Subcutaneous adipose tissue (tissue), 4 donors: ENCODE data around the gene MRPS9. TPM values are rescaled to one million over a fixed set of nuclear protein-coding genes. Genes with fewer than 3 reads are reported as not detected.

Experiments
- total RNA-seq, 4 donors: library from RNA; depleted of rRNA; stranded (reverse); fragments of >200 nt; gene quantifications; one replicate each; pipeline ENCODE4 v1.1.0, GENCODE V29; 2016
- TF ChIP-seq, protein P1 (sequence below): fragments of 450-650 bp; IDR thresholded peaks from one replicate; pipeline ENCODE4 v1.5.1; 2016; ENCODE audit warnings: low read depth, mild to moderate bottlenecking, control low read depth, antibody characterized with exemption, moderate library complexity

The MRPS9 gene
- total RNA-seq, 4 donors from 2014 or later, result 11.0 to 21.1 (median 14.3) TPM

DNA sequence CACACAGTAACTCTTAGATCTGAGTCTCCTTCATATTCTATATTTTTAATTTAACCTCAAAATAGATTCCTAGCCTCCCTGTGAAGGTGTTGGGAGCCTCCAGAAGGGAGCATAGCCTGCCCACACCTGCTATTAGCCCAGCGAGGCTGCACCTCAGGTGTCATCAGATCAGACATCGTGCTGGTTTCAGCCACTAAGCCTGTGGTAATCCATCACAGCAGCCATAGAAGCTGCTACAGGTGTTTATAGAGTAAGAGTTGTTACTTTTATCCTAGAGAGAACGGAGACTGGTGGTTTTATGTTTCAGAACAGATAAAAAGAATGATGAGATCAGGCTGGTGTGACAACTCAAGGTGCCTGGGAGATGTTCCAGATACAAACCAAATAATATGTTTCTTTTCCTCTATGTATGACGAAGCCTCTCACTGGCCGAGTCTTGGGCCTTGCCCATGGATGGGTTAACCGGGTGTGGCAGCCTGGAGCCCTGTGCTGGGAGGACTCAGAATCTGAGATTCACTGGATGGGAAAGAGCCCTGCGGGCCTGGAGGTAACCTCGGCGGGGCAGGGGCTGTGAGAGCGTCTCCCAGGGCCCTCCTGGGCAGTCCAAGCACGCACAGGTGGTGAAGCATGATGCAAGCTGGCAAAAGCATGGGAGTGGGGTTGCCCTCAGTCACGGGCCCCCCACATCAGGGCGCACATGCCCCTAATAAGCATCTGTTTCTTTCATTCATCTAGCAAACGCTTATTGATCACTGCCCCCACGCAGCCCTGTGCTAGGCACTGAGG is 73.7 kb downstream of the MRPS9 start:
- TF ChIP-seq, protein P1, sequence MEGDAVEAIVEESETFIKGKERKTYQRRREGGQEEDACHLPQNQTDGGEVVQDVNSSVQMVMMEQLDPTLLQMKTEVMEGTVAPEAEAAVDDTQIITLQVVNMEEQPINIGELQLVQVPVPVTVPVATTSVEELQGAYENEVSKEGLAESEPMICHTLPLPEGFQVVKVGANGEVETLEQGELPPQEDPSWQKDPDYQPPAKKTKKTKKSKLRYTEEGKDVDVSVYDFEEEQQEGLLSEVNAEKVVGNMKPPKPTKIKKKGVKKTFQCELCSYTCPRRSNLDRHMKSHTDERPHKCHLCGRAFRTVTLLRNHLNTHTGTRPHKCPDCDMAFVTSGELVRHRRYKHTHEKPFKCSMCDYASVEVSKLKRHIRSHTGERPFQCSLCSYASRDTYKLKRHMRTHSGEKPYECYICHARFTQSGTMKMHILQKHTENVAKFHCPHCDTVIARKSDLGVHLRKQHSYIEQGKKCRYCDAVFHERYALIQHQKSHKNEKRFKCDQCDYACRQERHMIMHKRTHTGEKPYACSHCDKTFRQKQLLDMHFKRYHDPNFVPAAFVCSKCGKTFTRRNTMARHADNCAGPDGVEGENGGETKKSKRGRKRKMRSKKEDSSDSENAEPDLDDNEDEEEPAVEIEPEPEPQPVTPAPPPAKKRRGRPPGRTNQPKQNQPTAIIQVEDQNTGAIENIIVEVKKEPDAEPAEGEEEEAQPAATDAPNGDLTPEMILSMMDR, result no peak

DNA sequence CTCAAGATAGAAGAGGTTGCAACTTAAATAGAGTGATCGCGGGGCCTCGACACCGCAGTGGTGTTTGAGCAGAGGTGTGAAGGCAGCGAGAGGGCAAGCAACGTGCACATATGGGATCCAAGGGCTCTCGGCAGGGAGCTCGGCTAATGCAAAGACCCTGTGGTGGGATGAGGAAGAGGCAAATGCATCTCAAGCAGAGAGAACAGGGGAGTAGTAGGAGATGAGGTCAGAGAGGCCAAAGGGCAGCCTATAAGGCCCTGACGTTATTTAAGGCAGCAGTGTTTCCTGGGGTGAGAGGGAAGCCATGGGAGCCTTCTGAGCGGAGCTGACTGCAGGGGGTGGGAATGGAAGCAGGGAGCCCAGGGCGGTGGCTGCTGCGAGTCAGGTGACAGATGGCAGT is 74.5 kb downstream of the MRPS9 start:
- TF ChIP-seq, protein P1, result no peak

DNA sequence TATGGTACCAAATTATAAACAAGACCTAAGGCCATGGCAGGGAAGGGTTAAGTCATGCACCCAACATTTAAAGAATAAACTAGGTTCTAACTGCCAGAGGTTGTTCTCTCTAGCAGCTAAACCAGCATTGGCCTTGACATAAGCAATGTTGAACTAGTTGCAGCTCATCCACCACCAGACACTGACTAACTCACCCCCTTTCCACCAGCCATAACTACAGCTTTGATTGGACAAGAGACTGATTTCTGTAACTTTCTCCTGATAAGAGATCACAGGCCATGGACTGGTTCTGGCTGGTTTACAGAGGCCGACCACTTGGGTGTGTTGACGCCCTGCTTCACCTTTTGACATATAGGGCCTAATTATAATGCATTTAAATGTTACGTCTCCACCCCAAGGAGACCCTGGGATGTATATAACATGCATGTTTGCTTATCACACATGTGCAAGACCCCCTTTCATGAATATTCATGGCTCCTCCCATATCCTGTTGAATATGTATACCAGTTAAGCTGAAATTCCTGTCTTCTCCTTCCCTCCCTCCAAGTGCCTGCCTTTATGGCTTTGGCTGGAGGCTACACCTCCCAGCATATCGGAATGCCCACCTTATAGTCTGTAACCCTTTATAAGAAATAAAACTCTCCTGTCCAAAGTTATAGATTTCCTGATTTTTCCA is 75.9 kb downstream of the MRPS9 start:
- TF ChIP-seq, protein P1, result no peak

DNA sequence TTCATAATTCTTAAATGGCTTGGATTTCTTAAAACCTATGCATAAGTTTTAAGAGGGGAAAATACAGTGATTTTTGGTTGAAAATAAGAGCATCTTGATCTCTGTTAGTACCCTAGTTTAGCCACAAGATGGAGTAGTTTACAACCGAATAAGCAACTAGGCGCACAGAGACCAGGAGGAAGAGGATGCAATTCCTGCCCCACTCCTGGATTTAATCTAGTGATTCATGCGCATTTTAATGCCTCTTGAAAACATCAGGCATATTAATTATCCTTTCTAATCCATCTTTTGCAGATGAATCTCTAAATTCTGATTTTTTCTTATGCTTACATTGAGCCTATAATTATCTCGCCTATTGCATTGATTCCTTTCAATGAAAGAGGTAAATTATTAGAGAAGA is 76.7 kb downstream of the MRPS9 start:
- TF ChIP-seq, protein P1, result no peak

DNA sequence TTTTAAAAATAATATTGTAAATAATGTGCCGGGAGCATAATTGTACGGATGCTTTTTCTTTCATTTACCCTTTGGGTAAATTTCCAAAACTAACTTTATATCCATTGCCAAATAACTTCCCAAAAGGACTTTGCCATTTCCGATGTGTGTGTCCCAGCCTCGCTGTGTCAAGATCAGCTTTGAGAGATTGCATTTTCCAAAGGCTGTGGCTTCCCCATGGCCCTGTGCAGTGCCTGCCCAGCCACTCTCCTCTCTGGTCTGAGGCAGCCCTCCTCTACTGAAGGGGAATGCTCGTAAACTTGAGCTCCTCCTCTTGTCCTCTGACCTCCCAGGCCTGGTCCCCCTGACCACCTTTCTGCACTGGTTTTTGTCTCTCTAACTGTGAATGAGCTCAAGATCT is 78.5 kb downstream of the MRPS9 start:
- TF ChIP-seq, protein P1, result no peak

DNA sequence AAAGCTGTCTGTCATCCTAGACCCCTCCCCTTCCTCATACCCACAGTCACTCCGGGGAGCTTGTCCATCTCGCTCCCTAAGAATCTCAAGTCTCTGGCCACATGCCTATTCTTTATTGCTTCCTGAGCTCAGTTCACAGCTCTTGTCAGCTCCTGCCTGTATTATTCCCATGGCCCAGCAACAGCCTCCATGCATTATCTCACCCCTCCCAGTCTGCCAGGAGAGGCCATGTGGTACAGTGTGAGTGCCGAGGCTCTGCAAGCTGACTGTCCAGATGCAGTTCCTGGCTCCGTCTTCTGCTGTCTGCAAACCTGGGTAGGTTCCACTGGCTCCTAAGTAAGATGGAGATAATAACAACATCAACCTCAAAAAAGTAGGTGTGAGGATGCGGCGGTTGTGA is 79.7 kb downstream of the MRPS9 start:
- TF ChIP-seq, protein P1, result no peak

DNA sequence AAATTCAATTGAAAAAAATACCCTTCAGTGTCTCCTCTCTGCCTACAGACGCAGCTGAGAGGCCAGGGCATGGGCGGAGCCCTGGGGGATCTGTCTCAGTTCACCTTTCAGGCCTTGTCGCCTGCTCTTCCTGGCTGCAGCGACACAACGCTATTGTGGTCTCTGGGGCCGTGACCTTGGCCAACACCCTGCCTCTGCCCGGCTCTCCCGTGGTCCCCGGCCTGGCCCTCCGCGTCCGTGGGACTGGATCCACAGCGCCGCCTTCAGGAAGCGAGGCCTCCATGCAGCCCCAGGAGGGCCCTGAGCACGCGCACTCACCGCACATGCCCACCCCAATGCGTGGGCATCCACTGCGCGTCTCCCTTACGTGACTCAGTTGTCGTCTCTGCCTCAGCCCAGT is 81.1 kb downstream of the MRPS9 start:
- TF ChIP-seq, protein P1, result no peak
